Mucosa of rectum (tissue), 2 donors: ENCODE results near the gene DDC.
A peak's percentile ranks its signal among the peaks of the same experiment; 100 is the strongest.

ENCODE experiments used
- H3K27ac ChIP-seq, 2 donors: one replicate each; pipeline ENCODE4 v1.7.0; 2013; ENCODE audit warnings: inconsistent platforms in 2 of 2, low read depth in 2 of 2, low read length in 2 of 2
- H3K27me3 ChIP-seq, 2 donors: one replicate each; pipeline ENCODE4 v1.7.0; 2013; ENCODE audit warnings: low read length in 2 of 2; ENCODE audit not compliant: control insufficient read depth in 2 of 2, insufficient read depth in 2 of 2
- H3K36me3 ChIP-seq, 2 donors: one replicate each; pipeline ENCODE4 v1.7.0; 2013; ENCODE audit warnings: low read length in 2 of 2; ENCODE audit not compliant: control insufficient read depth in 2 of 2, insufficient read depth in 2 of 2
- H3K4me1 ChIP-seq, 2 donors: one replicate each; pipeline ENCODE4 v1.7.0; 2013; ENCODE audit warnings: low read length in 2 of 2, mild to moderate bottlenecking in 1 of 2; ENCODE audit not compliant: control insufficient read depth in 2 of 2, insufficient read depth in 2 of 2
- H3K4me3 ChIP-seq, 2 donors: one replicate each; pipeline ENCODE4 v1.7.0; 2013; ENCODE audit warnings: low read length in 2 of 2
- H3K9ac ChIP-seq, 2 donors: one replicate each; pipeline ENCODE4 v1.7.0; 2013; ENCODE audit warnings: low read length in 2 of 2, low read depth in 1 of 2, mild to moderate bottlenecking in 1 of 2
- H3K9me3 ChIP-seq, 2 donors: one replicate each; pipeline ENCODE4 v1.7.0; 2013; ENCODE audit warnings: low read length in 2 of 2; ENCODE audit not compliant: control insufficient read depth in 2 of 2
- donor health status: healthy.
- donor health status: Normal muscosa, but diverticular disease.

Gene DDC

GRCh38 chr7:50505553-50506210 lies 59.5 kb downstream of the DDC start:
- Histone ChIP-seq H3K9ac (no peak overlapping the region), H3K27ac (no peak overlapping the region), H3K4me1 (peaks cover 0 to 10% of the 10 kb centered on the region in 2 donors), H3K4me3 (no peak overlapping the region), H3K27me3 (no peaks in the 10 kb centered on the region), H3K9me3 (no peaks in the 10 kb centered on the region), H3K36me3 (no peaks in the 10 kb centered on the region)

- Histone ChIP-seq H3K27ac (no peak overlapping the region), H3K9me3 (no peaks in the 10 kb centered on the region), H3K4me3 (no peak overlapping the region), H3K9ac (no peak overlapping the region), H3K27me3 (no peaks in the 10 kb centered on the region), H3K36me3 (no peaks in the 10 kb centered on the region), H3K4me1 (peaks cover 0 to 10% of the 10 kb centered on the region in 2 donors)
These were observed 60.3 kb downstream of the DDC start for GRCh38 chr7:50504646-50505546.

GRCh38 chr7:50502947-50503346 lies 62.3 kb downstream of the DDC start:
- Histone ChIP-seq H3K27me3 (no peaks in the 10 kb centered on the region), H3K36me3 (no peaks in the 10 kb centered on the region), H3K27ac (peak overlapping the region; percentile 52 to 63), H3K4me1 (peaks cover 0 to 2% of the 10 kb centered on the region in 2 donors), H3K9ac (no peak overlapping the region), H3K9me3 (no peaks in the 10 kb centered on the region), H3K4me3 (no peak overlapping the region)

- Histone ChIP-seq H3K27me3 (no peaks in the 10 kb centered on the region), H3K9me3 (no peaks in the 10 kb centered on the region), H3K4me3 (no peak overlapping the region), H3K36me3 (no peaks in the 10 kb centered on the region), H3K27ac (peak overlapping the region; percentile 52 to 63), H3K9ac (no peak overlapping the region), H3K4me1 (peaks cover 2 to 6% of the 10 kb centered on the region in 2 donors)
These were observed 63.1 kb downstream of the DDC start for GRCh38 chr7:50502001-50502684.

- Histone ChIP-seq H3K9ac (no peak overlapping the region), H3K27me3 (no peaks in the 10 kb centered on the region), H3K4me3 (no peak overlapping the region), H3K4me1 (peaks cover 11 to 12% of the 10 kb centered on the region in 2 donors), H3K27ac (no peak overlapping the region), H3K9me3 (no peaks in the 10 kb centered on the region), H3K36me3 (no peaks in the 10 kb centered on the region)
These were observed 66.1 kb downstream of the DDC start for GRCh38 chr7:50499092-50499491.

- no peaks in the 10 kb centered on the region for H3K9me3 ChIP-seq
- no peaks in the 10 kb centered on the region for H3K27me3 ChIP-seq
- H3K4me3 ChIP-seq, result no peak overlapping the region
- no peak overlapping the region for H3K9ac ChIP-seq
- peaks cover 11 to 12% of the 10 kb centered on the region in 2 donors for H3K4me1 ChIP-seq
- H3K27ac ChIP-seq, result no peak overlapping the region
- H3K36me3 ChIP-seq, result no peaks in the 10 kb centered on the region
These were observed 67.2 kb downstream of the DDC start for GRCh38 chr7:50497968-50498367.

- Histone ChIP-seq H3K4me1 (peaks cover 11 to 12% of the 10 kb centered on the region in 2 donors), H3K4me3 (peak overlapping the region in 1 of 2 donors; percentile 28), H3K27me3 (no peaks in the 10 kb centered on the region), H3K9me3 (no peaks in the 10 kb centered on the region), H3K36me3 (peaks cover 0 to 2% of the 10 kb centered on the region in 2 donors), H3K9ac (no peak overlapping the region), H3K27ac (peak overlapping the region; percentile 49 to 54)
These were observed 68.0 kb downstream of the DDC start for GRCh38 chr7:50497068-50497642.

GRCh38 chr7:50496569-50496968 lies 68.6 kb downstream of the DDC start:
- peaks cover 0 to 2% of the 10 kb centered on the region in 2 donors for H3K36me3 ChIP-seq
- H3K9me3 ChIP-seq, result no peaks in the 10 kb centered on the region
- no peak overlapping the region for H3K9ac ChIP-seq
- peaks cover 10 to 11% of the 10 kb centered on the region in 2 donors for H3K4me1 ChIP-seq
- peak overlapping the region; percentile 49 to 54 for H3K27ac ChIP-seq
- peak overlapping the region in 1 of 2 donors; percentile 28 for H3K4me3 ChIP-seq
- H3K27me3 ChIP-seq, result no peaks in the 10 kb centered on the region

GRCh38 chr7:50495746-50496145 lies 69.5 kb downstream of the DDC start:
- Histone ChIP-seq H3K9ac (no peak overlapping the region), H3K27me3 (no peaks in the 10 kb centered on the region), H3K9me3 (no peaks in the 10 kb centered on the region), H3K4me3 (no peak overlapping the region), H3K36me3 (peaks cover 0 to 2% of the 10 kb centered on the region in 2 donors), H3K4me1 (peaks cover 10 to 11% of the 10 kb centered on the region in 2 donors), H3K27ac (no peak overlapping the region)
